Testis (tissue), 3 donors: ENCODE data around the gene GPC3. TPM values are rescaled to one million over a fixed set of nuclear protein-coding genes. Genes with fewer than 3 reads are reported as not detected.

Experiments
- DNase-seq: peaks from one replicate; pipeline ENCODE4 v3.0.0-alpha.2; 2019
- H3K27ac ChIP-seq, 2 donors: fragments of 200-600 bp; sonication (generic); one replicate each; pipeline ENCODE4 v1.5.1; 2019
- H3K27me3 ChIP-seq: fragments of 200-600 bp; sonication (generic); one replicate; pipeline ENCODE4 v1.5.1; 2019
- H3K36me3 ChIP-seq: fragments of 200-600 bp; sonication (generic); one replicate; pipeline ENCODE4 v1.5.1; 2017; ENCODE audit warnings: low read depth; ENCODE audit errors: missing control alignments
- H3K4me1 ChIP-seq: fragments of 200-600 bp; sonication (generic); one replicate; pipeline ENCODE4 v1.5.1; 2019
- H3K4me3 ChIP-seq, 2 donors: fragments of 200-600 bp; sonication (generic); one replicate each; pipeline ENCODE4 v1.5.1; 2017 to 2019
- H3K9me3 ChIP-seq: fragments of 200-600 bp; sonication (generic); one replicate; pipeline ENCODE4 v1.5.1; 2017
- CTCF ChIP-seq, 3 experiments: fragments of 450-650 bp in 2 of 3; fragments of 200-600 bp in 1 of 3; sonication (generic) in 1 of 3; IDR thresholded peaks; one replicate each; pipeline ENCODE4 v1.5.1; 2016 to 2019; ENCODE audit warnings: antibody characterized with exemption in 3 of 3, mild to moderate bottlenecking in 2 of 3, moderate library complexity in 1 of 3
- POLR2A ChIP-seq: fragments of 450-650 bp; IDR thresholded peaks from one replicate; pipeline ENCODE4 v1.6.1; 2017; ENCODE audit warnings: antibody characterized with exemption, mild to moderate bottlenecking, moderate library complexity
- WGBS, 2 donors: methylation state at CpG; one replicate each; pipeline ENCODE4 v1.1.5; 2018; 5-methylcytosine and 5-hydroxymethylcytosine counted together
- intact Hi-C: fragments of 100-400 bp; cut with DNase I; formaldehyde crosslinking; loops from one replicate; pipeline ENCODE4 v1.15.1; 2023; ENCODE audit warnings: low total_unique reads
- polyA plus RNA-seq: library from polyadenylated mRNA; stranded (reverse); fragments of 350-450 nt; fragmentation: Illumina TruSeq; extraction: RNeasy Lipid Tissue Mini Kit (QIAGEN cat#74804); gene quantifications from one replicate; pipeline ENCODE4 v1.2.3, GENCODE V29; 2014; ENCODE audit warnings: low read depth, low replicate concordance; ENCODE audit not compliant: insufficient read depth
- total RNA-seq, 2 donors: library from RNA; depleted of rRNA; stranded (reverse); fragments of >200 nt; gene quantifications; one replicate each; pipeline ENCODE4 v1.2.3, GENCODE V29; 2016

Gene GPC3
- total and polyA plus RNA-seq, 3 donors from 2014 or later, result 4.9 to 12.9 (median 5.4) TPM

GRCh38 chrX:133948895-133949294 is 36.5 kb downstream of the GPC3 start:
- no peaks in the 10 kb centered on the region for H3K9me3 ChIP-seq
- intact Hi-C loops, result no loop called here
- no peak overlapping the region for H3K4me3 ChIP-seq
- no peaks in the 10 kb centered on the region for H3K27me3 ChIP-seq
- DNase-seq, result no peak
- 100% methylated on average over 1 of the region's 1 CpG for WGBS, 2 donors
- no peaks in the 10 kb centered on the region for H3K4me1 ChIP-seq
- no peaks in the 10 kb centered on the region for H3K36me3 ChIP-seq
- no peak for TF ChIP-seq CTCF (IDR thresholded peaks at IDR 0.05)
- no peak for TF ChIP-seq POLR2A
- H3K27ac ChIP-seq, result no peak overlapping the region

DNA sequence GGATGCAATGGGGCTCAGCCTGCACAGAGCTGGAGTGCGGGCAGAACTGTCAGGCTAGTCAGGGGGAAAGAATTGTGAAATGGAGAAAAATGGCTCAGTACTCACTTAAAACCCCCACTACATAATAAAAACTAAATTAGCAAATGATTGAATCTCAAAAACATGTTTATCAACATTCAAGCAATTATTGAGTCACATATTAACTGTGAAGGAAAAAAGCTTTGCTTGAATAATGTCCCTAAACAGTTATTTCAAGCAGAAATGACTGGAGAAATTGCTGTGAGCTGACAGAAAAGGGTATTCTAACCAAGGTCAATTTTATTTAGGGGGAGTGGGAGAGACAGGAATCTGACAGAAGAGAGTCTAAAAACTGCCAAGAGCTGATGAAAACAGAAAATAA is 37.4 kb downstream of the GPC3 start:
- intact Hi-C loops, result no loop called here
- no peaks in the 10 kb centered on the region for H3K36me3 ChIP-seq
- no peaks in the 10 kb centered on the region for H3K27me3 ChIP-seq
- no peak overlapping the region for H3K27ac ChIP-seq
- TF ChIP-seq POLR2A, result no peak
- no peak for TF ChIP-seq CTCF (IDR thresholded peaks at IDR 0.05)
- H3K9me3 ChIP-seq, result no peaks in the 10 kb centered on the region
- WGBS, 2 donors, result 100% methylated on average over 1 of the region's 1 CpG
- no peak overlapping the region for H3K4me3 ChIP-seq
- DNase-seq, result no peak
- no peaks in the 10 kb centered on the region for H3K4me1 ChIP-seq

DNA sequence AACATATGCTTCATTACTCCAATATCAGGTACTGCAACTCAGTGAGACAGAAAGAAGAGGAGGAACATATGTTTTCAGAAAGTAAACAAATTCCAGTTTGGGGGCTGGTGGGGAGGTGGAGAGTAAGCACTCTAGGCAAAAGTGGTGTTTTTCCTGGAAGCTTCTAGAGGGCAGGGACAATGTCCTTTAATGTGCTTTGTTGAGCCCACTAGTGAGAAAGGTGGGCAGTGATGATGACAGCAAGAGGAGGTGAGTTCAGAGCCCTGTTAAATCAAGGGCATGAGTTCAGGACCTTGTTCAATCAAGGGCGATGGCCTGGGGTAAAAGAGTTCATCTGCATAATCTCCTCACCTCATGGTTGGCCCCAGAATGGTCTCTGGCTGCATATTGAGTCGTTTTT is 38.4 kb downstream of the GPC3 start:
- intact Hi-C loops, result no loop called here
- no peak for DNase-seq
- Histone ChIP-seq H3K36me3 (no peaks in the 10 kb centered on the region), H3K27ac (no peak overlapping the region), H3K4me1 (no peaks in the 10 kb centered on the region), H3K9me3 (no peaks in the 10 kb centered on the region), H3K27me3 (no peaks in the 10 kb centered on the region), H3K4me3 (no peak overlapping the region)
- TF ChIP-seq POLR2A, result no peak
- TF ChIP-seq CTCF (IDR thresholded peaks at IDR 0.05), result no peak
- WGBS, 2 donors, result 54 to 66% methylated on average over 2 of the region's 2 CpGs

GRCh38 chrX:133943507-133943906 is 41.9 kb downstream of the GPC3 start:
- no peak for TF ChIP-seq CTCF (IDR thresholded peaks at IDR 0.05)
- no peak for TF ChIP-seq POLR2A

DNA sequence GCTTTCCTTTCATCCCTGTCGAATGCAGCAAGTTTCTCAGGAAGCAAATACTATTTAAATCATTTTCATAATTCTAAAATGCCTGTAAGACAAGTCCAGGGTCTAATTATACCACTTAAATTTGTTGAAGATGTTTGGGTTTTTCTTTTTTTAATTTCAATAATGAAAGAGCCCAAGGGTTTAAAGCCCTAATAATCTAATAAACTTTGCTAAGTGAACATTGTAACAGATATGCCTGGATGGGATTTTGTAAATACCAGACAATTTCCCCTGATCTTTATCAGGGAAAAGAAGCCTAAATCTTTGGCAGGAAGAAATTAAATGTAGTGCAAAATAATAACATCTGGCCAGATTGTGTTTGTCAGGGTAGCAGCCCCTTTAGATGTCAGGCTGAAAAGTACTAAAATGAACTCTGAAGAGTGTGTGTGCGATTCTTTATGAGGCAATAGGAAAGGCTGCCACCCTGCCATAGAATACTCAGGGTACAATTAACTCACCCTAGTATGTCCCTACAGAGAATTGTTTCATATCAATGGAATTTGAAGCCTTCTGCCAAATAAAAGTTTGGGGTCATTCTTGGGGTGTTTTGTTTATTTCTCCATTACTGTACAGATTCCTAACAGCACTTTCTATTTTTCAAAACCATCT is 45.6 kb downstream of the GPC3 start:
- no peaks in the 10 kb centered on the region for H3K9me3 ChIP-seq
- H3K27me3 ChIP-seq, result no peaks in the 10 kb centered on the region
- H3K4me1 ChIP-seq, result no peaks in the 10 kb centered on the region
- TF ChIP-seq CTCF (IDR thresholded peaks at IDR 0.05), result no peak
- TF ChIP-seq POLR2A, result no peak
- no peak overlapping the region for H3K27ac ChIP-seq
- DNase-seq, result no peak
- H3K4me3 ChIP-seq, result no peak overlapping the region
- 67 to 82% methylated on average over 2 of the region's 2 CpGs for WGBS, 2 donors
- intact Hi-C loops, result no loop called here
- H3K36me3 ChIP-seq, result no peaks in the 10 kb centered on the region

More at GRCh38 chrX:133943507-133943906, 41.9 kb downstream of the GPC3 start:
- H3K9me3 ChIP-seq, result no peaks in the 10 kb centered on the region
- DNase-seq, result no peak
- no peaks in the 10 kb centered on the region for H3K27me3 ChIP-seq
- intact Hi-C loops, result no loop called here
- no peak overlapping the region for H3K4me3 ChIP-seq
- no peaks in the 10 kb centered on the region for H3K4me1 ChIP-seq
- WGBS, 2 donors, result 92 to 100% methylated on average over 1 of the region's 1 CpG
- H3K36me3 ChIP-seq, result no peaks in the 10 kb centered on the region
- H3K27ac ChIP-seq, result no peak overlapping the region
